A549 (cell line): ENCODE data around the gene ATP6V1F.

Experiments used
- CTCF ChIP-seq: fragments of >200 bp; sonication (Bioruptor Twin); formaldehyde crosslinking; IDR thresholded peaks from 3 replicates; pipeline ENCODE4 v1.5.1; 2016
- E2F6 ChIP-seq: IDR thresholded peaks from 2 replicates; pipeline ENCODE4 v1.6.1; 2012; ENCODE audit warnings: low read depth, borderline replicate concordance
- MAFK ChIP-seq: fragments of 450-650 bp; IDR thresholded peaks from 2 replicates; pipeline ENCODE4 v1.6.1; 2014; ENCODE audit not compliant: partially characterized antibody
- PHF8 ChIP-seq: fragments of 200-600 bp; sonication (generic); IDR thresholded peaks from 2 replicates; pipeline ENCODE4 v1.6.1; 2016; ENCODE audit warnings: low read depth, mild to moderate bottlenecking, antibody characterized with exemption, moderate library complexity, borderline replicate concordance
- RAD21 ChIP-seq, 2 experiments: fragments of >200 bp in 1 of 2; sonication (Bioruptor Twin) in 1 of 2; formaldehyde crosslinking in 1 of 2; IDR thresholded peaks in 1 of 2; conservative IDR thresholded peaks in 1 of 2; 2 replicates in 1 of 2; 3 replicates in 1 of 2; pipeline ENCODE4 v1.6.1; 2012 to 2018; ENCODE audit warnings: inconsistent platforms in 1 of 2

- TF ChIP-seq E2F6 (no peak), CTCF (no peak), PHF8 (no peak), MAFK (no peak), RAD21 (conservative IDR thresholded peaks at IDR 0.05 in 1 of 2, IDR thresholded peaks at IDR 0.05 in 1 of 2) (no peak)
Observed at GRCh38 chr7:128891110-128891941, 28.7 kb downstream of the ATP6V1F start.
